GM19240 (cell line): ENCODE data around the gene SMO.

Experiments
- DNase-seq: peaks from one replicate; pipeline ENCODE4 v3.0.0; 2011; ENCODE audit warnings: low spot score; ENCODE audit not compliant: insufficient read length

The SMO gene

GRCh38 chr7:129188372-129188891 is at the start of gene SMO:
TSS of gene SMO (plus strand) at chr7:129188633. CDS start at chr7:129189152, 519 bp downstream.
- no peak for DNase-seq

- DNase-seq, result no peak
Observed at GRCh38 chr7:129143724-129144094, 44.7 kb upstream of the SMO start.

GRCh38 chr7:129144095-129144833 is 44.2 kb upstream of the SMO start, which contains the start of gene TSPAN33:
TSS of gene TSPAN33 (plus strand) at chr7:129144707. CDS start at chr7:129144981, 274 bp downstream.
- no peak for DNase-seq

GRCh38 chr7:129144834-129145668 is 43.4 kb upstream of the SMO start:
- no peak for DNase-seq

- DNase-seq, result no peak
Observed at GRCh38 chr7:129146237-129146979, 42.0 kb upstream of the SMO start.

- no peak for DNase-seq
Observed at GRCh38 chr7:129147731-129148130, 40.7 kb upstream of the SMO start.

- no peak for DNase-seq
Observed at GRCh38 chr7:129149511-129149910, 38.9 kb upstream of the SMO start.

- no peak for DNase-seq
Observed at GRCh38 chr7:129150199-129150996, 38.0 kb upstream of the SMO start.

GRCh38 chr7:129157651-129158050 is 30.8 kb upstream of the SMO start:
- DNase-seq, result no peak

- no peak for DNase-seq
Observed at GRCh38 chr7:129159539-129159938, 28.9 kb upstream of the SMO start.

GRCh38 chr7:129160161-129160905 is 28.1 kb upstream of the SMO start:
- no peak for DNase-seq

- DNase-seq, result no peak
Observed at GRCh38 chr7:129161524-129162225, 26.8 kb upstream of the SMO start.

- no peak for DNase-seq
Observed at GRCh38 chr7:129162732-129163131, 25.7 kb upstream of the SMO start.

- DNase-seq, result no peak
Observed at GRCh38 chr7:129163875-129164544, 24.4 kb upstream of the SMO start.

- peak; percentile 61 for DNase-seq
Observed at GRCh38 chr7:129166745-129167144, 21.7 kb upstream of the SMO start.

GRCh38 chr7:129167817-129168216 is 20.6 kb upstream of the SMO start:
- DNase-seq, result no peak

- no peak for DNase-seq
Observed at GRCh38 chr7:129168231-129169021, 20.0 kb upstream of the SMO start.

- no peak for DNase-seq
Observed at GRCh38 chr7:129169171-129169671, 19.2 kb upstream of the SMO start.
